IgD-negative memory B cell (primary cell): Measurements from ENCODE around the gene MRPS11. TPM values are rescaled to one million over a fixed set of nuclear protein-coding genes. Genes with fewer than 3 reads are reported as not detected.

ENCODE experiments used
- H3K27ac Mint-ChIP-seq, 3 donors: one replicate each; pipeline ENCODE4 v1.8.0; 2020 to 2022; ENCODE audit warnings: mild to moderate bottlenecking in 3 of 3, mixed read lengths in 3 of 3, moderate library complexity in 1 of 3
- H3K27me3 Mint-ChIP-seq: one replicate; pipeline ENCODE4 v1.8.0; 2021; ENCODE audit warnings: mixed read lengths
- H3K36me3 Mint-ChIP-seq: one replicate; pipeline ENCODE4 v1.8.0; 2020; ENCODE audit warnings: mild to moderate bottlenecking, mixed read lengths
- H3K4me1 Mint-ChIP-seq, 3 donors: one replicate each; pipeline ENCODE4 v1.8.0; 2020 to 2022; ENCODE audit warnings: mixed read lengths in 3 of 3, mild to moderate bottlenecking in 1 of 3
- H3K4me3 Mint-ChIP-seq, 4 donors: one replicate each; pipeline ENCODE4 v1.8.0; 2020 to 2022; ENCODE audit warnings: mild to moderate bottlenecking in 4 of 4, mixed read lengths in 4 of 4, moderate library complexity in 3 of 4
- H3K9me3 Mint-ChIP-seq, 3 donors: one replicate each; pipeline ENCODE4 v1.8.0; 2020 to 2021; ENCODE audit warnings: mixed read lengths in 3 of 3, mild to moderate bottlenecking in 1 of 3
- polyA plus RNA-seq: library from polyadenylated mRNA; unstranded; fragments of 300-500 nt; fragmentation: Illumina TruSeq; gene quantifications from one replicate; pipeline ENCODE4 v1.2.3, GENCODE V29; 2021

MRPS11 gene
- polyA plus RNA-seq, 1 donor from 2014 or later = 60.1 TPM

GRCh38 chr15:88526247-88526879 is 58.9 kb downstream of the MRPS11 start:
- H3K27ac Mint-ChIP-seq = no peak overlapping the region
- no peaks in the 10 kb centered on the region for H3K4me1 Mint-ChIP-seq
- no peak overlapping the region for H3K4me3 Mint-ChIP-seq
- H3K9me3 Mint-ChIP-seq = no peaks in the 10 kb centered on the region
- H3K27me3 Mint-ChIP-seq = no peaks in the 10 kb centered on the region
- peaks cover 31% of the 10 kb centered on the region for H3K36me3 Mint-ChIP-seq

- no peaks in the 10 kb centered on the region for H3K4me1 Mint-ChIP-seq
Measured at GRCh38 chr15:88529021-88529630, 61.6 kb downstream of the MRPS11 start.

More at GRCh38 chr15:88529021-88529630, 61.6 kb downstream of the MRPS11 start:
- peaks cover 24% of the 10 kb centered on the region for H3K36me3 Mint-ChIP-seq
- H3K9me3 Mint-ChIP-seq = peaks cover 0 to 10% (median under 1%) of the 10 kb centered on the region in 3 donors
- H3K27me3 Mint-ChIP-seq = no peaks in the 10 kb centered on the region
- H3K4me3 Mint-ChIP-seq = no peak overlapping the region
- H3K27ac Mint-ChIP-seq = no peak overlapping the region

Other genes with a start within 250 kb of the MRPS11 start
- not detected for gene NTRK3, start 211.0 kb upstream of the MRPS11 start, polyA plus RNA-seq
- 56.2 TPM for gene MRPL46, start 320 bp upstream of the MRPS11 start, polyA plus RNA-seq
- 1.1 TPM for gene DET1, start 79.0 kb downstream of the MRPS11 start, polyA plus RNA-seq
- gene AEN, start 153.6 kb downstream of the MRPS11 start, polyA plus RNA-seq = 40.8 TPM
- gene ISG20, start 171.3 kb downstream of the MRPS11 start, polyA plus RNA-seq = 760 TPM